Lower leg skin (tissue), 3 donors: ENCODE results near the gene TMED9.

Experiments used
- POLR2A ChIP-seq, 2 donors: fragments of 450-650 bp; IDR thresholded peaks; one replicate each; pipeline ENCODE4 v1.6.1; 2016 to 2017; ENCODE audit warnings: antibody characterized with exemption in 2 of 2, mild to moderate bottlenecking in 1 of 2, moderate library complexity in 1 of 2
- TF ChIP-seq, protein P1 (sequence below), 3 donors: fragments of 450-650 bp; IDR thresholded peaks; one replicate each; pipeline ENCODE4 v1.5.1; 2016; ENCODE audit warnings: antibody characterized with exemption in 3 of 3, mild to moderate bottlenecking in 3 of 3, moderate library complexity in 2 of 3

DNA sequence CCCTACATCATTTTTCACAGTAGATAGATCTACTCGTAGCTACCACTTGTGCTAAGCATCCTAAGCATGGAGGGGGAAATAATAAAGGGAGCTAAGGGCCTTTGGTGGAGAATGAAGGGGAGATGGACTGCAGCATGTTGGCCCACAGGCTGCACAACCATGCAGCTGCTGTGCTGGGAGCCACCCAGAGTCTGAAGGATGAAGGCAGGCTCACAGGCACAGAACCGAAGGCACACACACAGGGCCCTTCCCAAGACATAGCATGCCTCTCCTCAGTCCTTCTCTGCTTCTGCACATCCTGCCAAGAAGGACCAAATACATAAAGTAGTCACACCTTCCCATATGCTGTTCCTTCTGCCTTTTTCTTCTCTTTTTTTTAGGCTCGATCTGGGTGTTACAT, 44.3 kb upstream of the TMED9 start:
- no peak for TF ChIP-seq POLR2A (IDR thresholded peaks at IDR 0.05)
- TF ChIP-seq, protein P1, sequence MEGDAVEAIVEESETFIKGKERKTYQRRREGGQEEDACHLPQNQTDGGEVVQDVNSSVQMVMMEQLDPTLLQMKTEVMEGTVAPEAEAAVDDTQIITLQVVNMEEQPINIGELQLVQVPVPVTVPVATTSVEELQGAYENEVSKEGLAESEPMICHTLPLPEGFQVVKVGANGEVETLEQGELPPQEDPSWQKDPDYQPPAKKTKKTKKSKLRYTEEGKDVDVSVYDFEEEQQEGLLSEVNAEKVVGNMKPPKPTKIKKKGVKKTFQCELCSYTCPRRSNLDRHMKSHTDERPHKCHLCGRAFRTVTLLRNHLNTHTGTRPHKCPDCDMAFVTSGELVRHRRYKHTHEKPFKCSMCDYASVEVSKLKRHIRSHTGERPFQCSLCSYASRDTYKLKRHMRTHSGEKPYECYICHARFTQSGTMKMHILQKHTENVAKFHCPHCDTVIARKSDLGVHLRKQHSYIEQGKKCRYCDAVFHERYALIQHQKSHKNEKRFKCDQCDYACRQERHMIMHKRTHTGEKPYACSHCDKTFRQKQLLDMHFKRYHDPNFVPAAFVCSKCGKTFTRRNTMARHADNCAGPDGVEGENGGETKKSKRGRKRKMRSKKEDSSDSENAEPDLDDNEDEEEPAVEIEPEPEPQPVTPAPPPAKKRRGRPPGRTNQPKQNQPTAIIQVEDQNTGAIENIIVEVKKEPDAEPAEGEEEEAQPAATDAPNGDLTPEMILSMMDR (IDR thresholded peaks at IDR 0.05) = no peak
